ENCODE results near the gene RBM17. TPM values are rescaled to one million over a fixed set of nuclear protein-coding genes. Genes with fewer than 3 reads are reported as not detected.
"Not testable (repeated sequence)": the region's sequence is repeated elsewhere in the genome, so short reads cannot be mapped to it uniquely, and the experiment has no call there.

Gene RBM17
- polyA plus RNA-seq, 1 donor: 107 TPM

DNA sequence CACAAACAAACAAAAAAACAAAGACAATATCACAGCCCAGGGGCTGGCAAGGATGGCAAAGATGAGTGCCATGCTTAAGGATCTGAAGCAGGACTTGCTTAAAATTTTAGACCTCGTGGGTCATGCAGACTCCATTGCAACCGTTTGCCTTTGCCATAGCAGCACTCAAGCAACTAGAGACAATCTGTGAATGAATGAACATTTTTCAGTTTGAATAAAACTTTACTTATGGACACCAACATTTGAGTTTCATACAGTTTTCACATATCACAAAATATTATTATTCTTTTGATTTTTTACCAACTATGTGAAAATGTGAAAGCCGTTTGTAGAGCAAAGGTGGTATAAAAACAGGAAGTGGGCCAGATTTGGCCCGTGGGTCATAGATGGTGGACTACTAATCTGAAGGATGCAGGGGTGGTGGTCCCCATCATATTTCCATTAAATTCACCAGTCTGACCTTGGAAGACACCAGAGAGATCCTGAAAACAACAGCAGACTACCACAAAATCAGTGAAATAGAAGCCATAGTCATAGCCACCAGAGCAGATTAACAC is 8.3 kb upstream of the RBM17 start:
- DNase-seq: no peak

DNA sequence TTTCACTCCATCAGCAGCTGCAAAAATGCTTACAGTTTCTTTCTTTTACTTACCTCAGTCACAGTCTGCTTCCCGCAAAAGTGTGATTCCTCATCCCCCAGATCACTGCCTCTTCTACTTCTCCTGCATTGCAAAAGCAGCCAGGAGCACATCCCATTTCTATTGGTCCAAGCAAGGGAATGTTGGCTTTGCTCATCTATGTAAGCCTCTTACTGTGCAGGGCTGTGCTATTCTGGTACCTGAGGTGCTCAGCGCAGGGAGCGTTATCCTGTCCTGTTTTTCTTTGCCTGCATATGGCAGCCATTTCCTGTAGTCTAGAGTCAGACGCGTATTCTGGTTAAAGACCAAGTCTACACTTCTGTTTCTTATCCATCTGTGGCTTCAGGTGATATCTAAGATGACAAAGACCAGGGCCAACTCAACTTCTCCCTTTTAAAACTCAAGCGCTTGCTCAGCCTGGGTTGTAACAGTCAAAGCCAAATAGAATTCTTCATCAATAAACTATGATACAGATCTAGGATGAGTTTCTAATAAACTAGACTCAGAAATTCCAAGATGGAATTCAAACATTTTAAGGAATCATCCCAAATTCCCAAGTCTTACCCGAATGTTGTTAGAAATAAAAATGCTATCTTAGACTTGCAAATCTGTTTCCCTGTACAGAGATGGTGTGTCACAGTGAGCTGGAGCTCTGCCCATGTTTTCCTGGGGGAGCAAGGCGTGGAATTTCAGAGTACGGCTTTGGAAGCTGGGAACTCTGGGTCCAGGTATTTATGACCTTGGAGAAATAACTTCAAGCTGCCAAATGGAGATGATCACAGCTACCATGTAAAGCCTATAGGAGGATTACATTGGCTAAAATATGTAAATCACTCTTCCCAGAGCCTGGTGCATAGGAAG is 6.1 kb upstream of the RBM17 start:
- no peak for DNase-seq

DNA sequence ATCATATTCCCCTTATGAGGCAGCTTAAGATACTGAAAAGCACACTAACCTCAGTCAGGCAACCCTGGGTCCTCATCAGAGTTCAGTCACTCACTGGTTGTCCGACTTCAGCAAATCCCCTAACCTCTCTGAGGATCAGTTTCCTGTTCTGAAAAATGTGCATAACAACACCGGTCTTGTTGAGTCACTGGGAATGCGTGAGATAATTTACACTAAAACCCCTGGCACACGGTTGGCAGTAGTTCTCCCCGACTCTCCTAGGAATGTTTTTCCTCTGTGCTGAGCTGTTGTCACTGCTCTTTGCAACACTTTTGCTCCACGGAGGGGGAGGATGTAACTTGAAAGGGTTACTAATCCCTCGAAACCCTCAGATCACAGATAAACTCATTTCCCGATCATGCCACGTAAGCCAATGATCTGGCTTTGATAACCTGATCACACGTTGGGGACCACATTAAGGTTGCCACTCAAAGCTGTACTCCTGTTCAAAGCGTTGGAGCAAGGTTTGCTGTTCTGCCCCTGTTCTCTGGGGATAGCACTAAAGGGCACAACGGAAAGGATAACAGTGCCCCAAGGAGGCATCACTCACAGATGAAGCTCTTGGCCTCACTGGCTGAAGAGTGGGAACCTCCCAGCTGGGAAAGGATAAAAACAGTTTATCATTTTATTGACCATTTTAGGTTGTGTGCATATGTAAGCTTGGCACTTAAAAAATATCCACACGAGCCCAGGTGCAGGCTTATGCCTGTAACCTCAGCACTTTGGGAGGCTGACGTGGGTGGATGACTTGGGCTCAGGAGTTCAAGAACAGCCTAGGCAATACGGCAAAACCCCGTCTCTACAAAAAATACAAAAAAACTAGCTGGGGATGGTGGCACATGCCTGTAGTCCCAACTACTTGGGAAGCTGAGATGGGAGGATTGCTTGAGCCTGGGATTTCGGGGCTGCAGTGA is 5.0 kb upstream of the RBM17 start:
- DNase-seq: no peak

DNA sequence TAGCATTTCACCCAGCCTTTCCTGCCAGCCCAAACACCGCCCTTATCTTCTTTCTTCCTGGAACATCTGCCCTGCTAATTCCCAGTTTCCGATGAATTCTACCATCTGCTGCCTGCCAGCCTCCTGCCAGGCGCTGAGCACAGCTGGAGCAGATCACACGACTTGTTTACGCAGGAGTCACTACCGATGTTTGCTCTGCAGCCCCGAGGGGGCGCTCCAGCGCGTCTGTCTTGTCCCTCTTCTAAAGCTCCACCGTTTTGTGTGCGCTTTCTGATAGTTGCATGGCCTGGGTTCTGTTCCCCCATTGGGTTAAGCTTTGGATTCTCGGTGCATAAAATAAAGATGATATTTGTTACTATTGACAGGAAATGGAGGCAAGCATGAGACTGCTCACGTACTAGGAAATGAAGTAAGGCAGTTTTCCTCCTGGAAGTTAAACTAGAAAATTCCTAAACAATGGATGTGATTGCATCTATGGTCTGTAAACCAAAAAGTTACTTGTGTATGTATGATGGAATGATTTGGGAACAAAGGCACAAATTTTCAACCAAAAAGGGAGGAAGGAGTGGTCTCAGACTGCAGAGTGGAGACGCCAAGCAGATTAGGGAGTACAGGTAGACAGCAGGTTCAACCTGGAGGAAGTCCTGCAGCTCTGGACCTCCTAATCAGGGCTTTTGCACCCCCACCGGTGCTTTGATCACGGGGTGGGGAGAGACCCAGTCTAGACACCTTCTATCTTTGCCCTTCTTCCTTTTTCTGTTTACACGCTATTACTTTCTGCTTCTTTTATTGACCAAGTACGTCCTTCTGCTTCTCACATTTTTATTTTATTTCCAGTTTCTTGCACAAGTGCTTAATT is 2.2 kb upstream of the RBM17 start:
- peak; percentile 84 for DNase-seq

DNA sequence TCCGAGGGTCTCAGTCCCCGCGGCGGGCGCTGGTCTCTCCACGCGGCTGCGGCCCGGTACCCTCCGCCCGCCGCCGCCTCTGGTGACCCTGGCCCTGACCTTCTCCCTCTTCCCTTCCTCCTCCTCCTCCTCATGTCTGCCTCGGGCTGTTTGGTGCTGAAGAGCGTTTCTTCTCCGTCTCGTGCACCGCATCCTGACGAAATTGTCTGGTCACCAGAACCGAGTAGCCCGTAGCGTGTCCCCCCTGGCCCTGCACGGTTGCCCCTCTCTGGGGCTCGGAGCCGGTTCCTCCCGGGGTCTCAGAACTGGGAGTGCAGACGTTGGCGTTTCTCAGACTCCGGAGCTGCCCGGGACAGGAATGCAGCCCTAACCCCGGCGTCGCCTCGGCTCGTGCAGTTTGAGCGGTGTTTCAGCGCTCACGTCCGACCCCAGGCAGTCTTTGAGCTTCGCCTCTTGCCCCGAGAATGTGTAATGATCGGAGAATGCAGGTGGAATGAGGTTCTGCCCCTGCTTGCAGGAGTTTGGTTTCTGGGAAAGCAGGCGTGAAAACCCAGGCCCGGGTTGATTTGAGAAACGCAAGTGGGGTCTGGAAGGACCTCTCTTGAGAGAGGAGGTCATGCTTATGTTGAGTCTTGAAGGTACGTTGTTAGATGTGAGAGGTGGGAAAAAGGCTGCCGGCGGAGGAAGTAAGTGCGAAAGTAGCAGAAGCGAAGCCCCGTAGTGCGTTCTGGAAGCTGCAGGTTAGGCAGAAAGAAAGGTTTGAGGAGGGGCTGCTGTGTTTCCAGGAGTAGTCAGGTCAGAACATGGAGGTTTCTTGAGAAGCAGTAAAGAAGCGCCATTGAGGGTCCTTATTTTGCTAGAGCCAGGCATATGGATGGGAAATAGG is 743 bp downstream of the RBM17 start:
- DNase-seq: no peak

DNA sequence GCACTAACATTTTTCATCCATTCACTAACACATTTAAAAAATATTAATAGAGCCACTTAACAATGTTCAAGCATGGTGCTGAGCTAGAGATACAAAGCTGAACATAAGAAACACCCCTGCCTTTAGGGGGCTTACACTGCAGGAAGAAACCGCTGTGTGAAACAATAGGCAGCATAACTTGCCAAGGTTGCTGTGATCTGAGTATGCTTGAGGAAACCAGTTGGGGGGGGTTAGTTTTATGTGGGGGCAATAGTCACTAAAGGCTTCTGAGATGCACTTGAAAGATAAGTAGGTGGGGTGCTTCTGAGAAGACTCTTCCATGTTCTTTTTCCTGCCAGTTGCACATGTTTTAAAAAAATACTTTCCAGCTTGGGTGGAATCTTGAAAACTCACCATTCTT is 2.8 kb downstream of the RBM17 start:
- DNase-seq: no peak

DNA sequence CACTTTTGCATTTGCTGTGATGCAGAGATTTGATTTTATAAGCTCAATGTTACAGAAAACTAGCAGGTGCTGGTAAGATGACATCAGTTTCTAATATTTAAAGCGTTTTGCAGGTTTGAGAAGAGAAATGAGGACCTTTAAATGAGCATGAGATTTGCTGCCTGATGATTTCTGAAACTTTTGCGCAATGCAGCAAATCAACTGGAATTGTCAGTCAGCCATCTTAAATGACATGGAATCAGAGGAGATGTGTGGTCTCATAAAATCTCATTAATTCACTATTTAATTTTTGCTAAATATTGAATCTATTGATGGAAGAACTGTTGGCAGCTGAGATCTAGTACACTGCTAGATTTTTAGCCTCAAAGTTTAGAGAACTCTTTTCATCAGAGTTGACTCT is 3.9 kb downstream of the RBM17 start:
- DNase-seq: no peak

DNA sequence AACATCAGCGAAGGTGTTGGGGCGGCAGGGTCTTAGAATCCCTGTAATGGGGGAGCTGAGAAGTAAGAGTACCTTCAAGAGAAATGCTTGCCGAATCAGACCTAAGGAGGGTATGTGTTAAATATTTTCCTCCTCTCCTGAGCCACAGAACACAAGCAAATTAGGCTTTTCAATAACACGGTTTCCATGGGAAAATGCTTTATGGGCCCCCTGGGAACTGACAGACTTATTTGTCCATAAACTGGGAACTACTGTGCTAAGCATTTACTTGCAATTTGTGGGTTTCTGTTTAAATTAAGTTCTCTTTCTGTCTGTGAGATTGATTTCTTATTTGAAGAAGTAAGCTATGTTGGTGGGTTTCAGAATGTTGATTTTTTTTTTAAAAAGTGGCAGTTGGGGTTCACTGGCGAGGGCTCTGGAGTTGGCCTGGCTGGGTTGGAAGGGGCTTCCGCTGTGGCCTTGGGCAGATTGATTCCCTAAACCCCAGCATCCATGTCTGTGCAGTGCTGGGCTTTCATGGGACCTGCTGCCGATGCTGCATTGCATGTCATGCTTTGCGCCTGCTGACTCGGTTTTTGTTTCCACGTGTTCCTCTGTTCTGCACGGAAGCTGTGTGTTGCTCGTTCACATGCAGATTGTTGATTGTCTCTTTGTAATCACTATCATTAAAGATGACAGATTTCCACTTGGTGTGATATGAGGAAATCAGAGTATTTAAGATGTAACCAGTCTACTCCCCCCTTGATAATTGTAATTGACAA is 7.2 kb downstream of the RBM17 start:
- DNase-seq: no peak

DNA sequence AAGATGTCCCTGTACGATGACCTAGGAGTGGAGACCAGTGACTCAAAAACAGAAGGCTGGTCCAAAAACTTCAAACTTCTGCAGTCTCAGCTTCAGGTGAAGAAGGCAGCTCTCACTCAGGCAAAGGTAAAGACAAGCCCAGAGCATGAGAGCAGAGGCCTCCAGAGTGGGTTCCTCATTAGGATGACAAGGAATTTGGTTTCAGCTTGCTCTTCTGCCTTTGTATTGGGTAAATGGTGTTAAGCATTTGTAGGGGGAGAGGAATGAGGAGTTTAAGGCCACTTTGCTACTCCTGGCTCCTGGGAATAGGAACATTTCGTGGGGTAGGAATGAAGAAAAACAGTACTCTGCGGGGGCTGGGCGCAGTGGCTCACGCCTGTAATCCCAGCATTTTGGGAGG is 8.2 kb downstream of the RBM17 start:
- DNase-seq: no peak

DNA sequence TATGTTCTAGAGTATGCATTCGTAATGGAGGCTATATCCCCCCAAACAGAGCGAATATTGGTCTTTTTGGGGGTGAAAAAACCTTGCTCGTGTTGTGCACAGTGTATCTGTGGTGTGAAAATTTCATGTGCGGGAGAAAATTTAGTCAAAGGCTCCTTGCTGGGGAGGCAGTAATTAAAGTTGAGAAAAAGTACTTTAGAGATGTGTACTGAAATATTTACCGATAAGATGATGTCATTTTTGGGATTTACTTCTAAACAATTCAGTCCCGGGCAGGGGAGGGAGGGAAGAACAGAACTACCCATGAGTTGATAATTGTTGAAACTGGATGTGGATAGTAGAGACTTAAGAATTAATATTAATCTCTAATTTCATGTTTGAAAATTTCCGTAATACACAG is 9.3 kb downstream of the RBM17 start:
- DNase-seq: no peak

DNA sequence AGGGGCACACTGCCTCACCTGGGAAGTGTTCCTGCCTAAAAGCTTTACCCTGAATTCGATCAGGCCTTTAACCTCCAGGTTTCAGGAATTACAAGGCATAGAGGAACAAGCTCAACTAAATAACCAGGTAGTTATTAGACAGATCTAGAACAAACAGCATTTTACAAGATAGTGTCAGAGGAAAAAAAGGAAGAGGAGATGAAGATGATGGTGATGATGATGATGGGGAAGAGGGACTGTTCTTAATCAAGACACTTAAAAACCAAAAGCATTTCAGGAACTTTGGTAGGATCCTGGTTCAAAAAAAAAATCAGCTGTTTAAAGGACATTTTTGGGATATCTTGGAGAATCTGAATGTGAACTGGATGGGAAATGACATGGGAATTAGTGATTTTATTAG is 11.5 kb downstream of the RBM17 start:
- no peak for DNase-seq

DNA sequence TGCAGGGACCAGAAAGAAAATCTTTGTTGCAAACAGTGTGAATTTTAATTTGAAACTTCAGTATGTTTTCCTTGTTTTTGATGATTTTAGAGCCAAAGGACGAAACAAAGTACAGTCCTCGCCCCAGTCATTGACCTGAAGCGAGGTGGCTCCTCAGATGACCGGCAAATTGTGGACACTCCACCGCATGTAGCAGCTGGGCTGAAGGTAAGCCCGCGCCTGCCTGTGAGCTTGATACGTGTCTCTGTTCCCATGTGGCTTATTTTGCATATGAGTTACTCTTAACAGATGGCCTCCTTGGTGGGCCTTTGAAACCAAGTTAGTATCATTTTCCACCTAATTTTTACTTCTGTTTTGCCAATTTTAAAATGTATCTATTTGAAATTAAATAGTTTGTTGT is 12.3 kb downstream of the RBM17 start:
- no peak for DNase-seq

DNA sequence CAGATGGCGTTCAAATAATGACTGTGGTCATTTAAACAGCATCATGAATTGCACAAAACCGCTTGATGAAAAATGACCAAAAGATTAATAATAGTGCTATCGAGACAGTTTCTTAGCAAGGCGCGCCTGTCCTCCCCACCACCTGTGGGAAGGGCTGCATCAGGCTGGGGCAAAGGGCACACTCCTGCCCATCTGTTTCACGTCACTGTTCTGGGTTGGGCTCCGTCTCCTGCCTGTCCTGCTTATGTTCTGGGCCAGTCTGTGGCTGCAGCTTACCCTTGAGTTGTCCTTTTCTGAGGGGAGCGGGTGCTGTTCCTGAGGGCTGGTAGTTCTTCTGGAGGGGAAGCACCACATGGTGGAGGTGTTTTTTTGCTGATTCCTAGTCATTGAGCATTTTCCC is 13.3 kb downstream of the RBM17 start:
- no peak for DNase-seq

DNA sequence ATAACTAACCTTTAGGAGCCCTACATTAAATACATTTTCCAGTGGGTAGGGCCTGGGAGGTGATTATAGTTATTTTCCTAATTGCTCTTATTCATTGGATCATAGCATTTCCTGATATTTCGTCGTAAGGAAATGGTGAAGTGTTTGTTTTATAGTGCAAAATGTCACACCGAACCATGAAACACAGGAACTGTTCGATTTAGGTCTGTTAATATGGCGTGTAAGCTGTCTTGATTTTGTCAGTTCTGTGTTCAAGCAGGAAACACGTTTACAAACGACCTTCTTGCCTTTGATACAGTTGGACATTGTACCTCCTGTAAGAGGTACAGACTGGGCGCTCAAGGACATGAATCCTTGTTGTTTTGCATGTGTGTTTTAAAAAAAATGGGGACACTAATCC is 14.8 kb downstream of the RBM17 start:
- DNase-seq: no peak

DNA sequence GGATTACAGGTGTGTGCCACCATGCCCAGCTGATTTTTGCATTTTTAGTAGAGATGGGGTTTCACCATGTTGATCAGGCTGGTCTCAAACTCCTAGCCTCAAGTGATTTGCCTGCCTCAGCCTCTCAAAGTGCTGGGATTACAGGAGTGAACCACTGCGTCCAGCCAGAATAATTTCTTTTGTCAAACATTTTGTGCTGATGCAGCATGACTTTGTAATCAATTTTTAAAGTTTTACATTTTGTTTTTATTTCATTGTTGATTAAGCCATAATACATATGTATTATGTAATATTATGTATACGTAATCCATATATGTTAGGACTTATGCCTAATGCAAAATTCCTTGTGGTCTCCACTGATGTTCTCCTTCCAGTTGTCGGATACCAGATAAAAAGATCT is 18.8 kb downstream of the RBM17 start:
- DNase-seq: not testable (repeated sequence)

DNA sequence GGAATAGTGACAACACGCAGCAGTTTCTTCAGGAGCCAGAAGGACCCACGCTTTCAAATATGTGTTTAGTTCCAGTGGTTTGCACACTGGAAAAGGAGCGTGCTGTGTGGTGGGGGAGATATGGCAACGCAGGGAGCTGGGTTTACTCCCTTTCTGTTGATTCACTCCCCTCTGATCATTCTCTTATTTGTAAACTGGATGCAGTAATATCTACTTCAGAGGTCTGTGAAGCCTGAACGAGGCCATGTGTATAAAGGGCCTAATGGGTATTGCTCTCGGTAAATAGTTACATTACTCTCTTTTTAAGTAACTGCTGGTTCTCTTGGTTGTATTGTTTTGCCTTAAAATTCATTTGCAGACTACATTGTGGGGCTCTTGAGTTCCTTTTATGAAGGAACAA is 19.2 kb downstream of the RBM17 start:
- no peak for DNase-seq

DNA sequence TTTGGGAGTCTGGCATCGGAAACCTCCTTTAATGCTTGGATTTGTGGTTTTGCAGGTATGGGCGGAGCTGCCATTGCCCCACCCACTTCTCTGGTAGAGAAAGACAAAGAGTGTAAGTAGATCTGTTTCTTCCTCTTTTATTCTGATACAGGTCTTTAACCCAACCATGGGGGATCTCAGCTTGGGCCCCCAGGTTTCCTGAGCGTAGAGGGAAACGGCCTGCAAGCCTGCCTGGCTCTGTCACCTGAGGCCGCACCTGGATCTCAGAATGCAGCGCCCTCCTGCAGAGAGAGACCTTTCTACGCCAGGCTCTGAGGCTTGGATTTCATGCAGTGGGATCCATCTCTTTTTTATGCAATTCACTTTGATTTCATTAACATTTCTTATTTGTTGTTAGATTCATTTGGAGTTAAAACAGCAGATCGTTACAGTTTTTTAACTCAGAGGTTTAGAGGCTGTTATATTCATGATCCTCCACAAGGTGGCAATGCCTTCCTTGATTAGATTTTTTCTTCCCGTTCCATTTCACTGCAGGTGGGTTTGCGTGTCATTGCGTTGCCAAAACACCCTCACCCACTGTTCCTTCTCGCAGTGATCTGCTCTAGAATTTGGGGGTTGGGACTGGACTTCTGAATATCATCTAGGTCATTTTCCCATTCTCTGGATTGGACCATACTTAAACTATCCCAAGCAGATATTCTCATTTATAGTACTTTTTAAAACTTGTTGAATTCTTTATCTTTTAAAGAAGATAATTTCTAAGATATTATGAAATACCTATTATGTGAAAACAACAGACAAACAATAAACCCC is 20.0 kb downstream of the RBM17 start:
- no peak for DNase-seq

DNA sequence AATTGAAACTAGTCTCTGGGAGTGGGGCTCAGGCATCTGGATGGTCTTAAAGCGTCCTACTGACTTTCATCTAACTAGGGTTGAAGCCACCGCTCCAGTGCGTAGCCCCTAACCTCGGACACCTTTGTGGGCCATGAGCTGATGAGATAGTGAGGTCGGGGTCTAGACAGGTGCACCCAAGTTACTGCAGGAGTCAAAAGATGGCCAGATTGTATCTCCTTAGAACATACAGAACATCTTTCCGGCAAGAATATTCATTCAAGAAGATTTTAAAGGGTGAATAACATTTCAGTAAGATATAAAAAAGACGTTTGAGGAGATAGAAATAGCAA is 20.6 kb downstream of the RBM17 start:
- no peak for DNase-seq

DNA sequence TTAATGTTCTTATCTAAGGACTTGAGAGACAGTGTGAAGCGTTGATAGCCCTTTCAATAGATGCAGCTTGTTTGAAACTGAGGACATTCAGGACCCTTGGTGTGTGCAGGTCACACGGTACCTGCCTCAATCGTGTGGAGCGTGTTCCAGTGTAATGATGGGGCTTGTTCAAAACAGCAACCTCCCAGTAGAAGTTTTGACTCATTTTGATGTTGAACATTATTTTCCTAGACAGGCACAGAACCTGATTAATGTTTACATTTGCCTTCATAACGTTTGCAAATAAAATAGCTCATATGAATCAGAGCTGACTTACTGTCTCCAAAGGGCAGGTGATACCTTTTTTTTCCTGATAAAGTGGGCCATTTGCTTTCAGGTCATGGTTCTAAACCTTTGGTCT is 21.3 kb downstream of the RBM17 start:
- no peak for DNase-seq

DNA sequence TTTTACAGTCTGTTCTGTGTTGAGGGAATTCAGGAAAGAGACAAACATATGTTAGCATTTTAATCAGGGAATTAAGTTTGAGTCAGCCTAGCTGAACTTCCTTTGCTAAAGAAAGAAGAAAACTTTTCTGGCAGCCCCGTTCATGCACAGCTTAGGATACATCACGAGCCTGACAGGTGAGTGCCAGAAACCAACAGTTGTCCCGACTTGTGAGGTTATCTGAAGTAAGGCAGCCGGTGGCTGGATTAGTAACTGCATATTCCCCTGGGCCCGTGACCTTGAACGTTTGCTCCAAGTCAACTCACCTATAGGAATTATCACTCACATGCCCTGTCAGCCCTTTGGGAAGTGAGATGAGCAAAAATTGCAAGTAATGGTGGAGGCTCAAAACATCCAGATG is 24.1 kb downstream of the RBM17 start:
- DNase-seq: no peak

Data from hindlimb muscle (tissue), 1 donor.